Mesothelial cell of epicardium (in vitro differentiated cells): ENCODE measurements around the gene IFT122. TPM values are rescaled to one million over a fixed set of nuclear protein-coding genes. Genes with fewer than 3 reads are reported as not detected.

Source experiments
- DNase-seq, 2 experiments: peaks; one replicate each; pipeline ENCODE4 v3.0.0; 2021; ENCODE audit warnings: low spot score in 2 of 2; ENCODE audit not compliant: unreplicated experiment in 2 of 2
- H3K27ac Mint-ChIP-seq: 2 replicates; pipeline ENCODE4 v1.8.0; 2021; ENCODE audit warnings: mixed read lengths
- H3K27me3 Mint-ChIP-seq: 2 replicates; pipeline ENCODE4 v1.8.0; 2021; ENCODE audit warnings: low read depth, mixed read lengths
- H3K36me3 Mint-ChIP-seq: 2 replicates; pipeline ENCODE4 v1.8.0; 2021; ENCODE audit warnings: mixed read lengths
- H3K4me1 Mint-ChIP-seq: 2 replicates; pipeline ENCODE4 v1.8.0; 2021; ENCODE audit warnings: mixed read lengths
- H3K4me3 Mint-ChIP-seq: 2 replicates; pipeline ENCODE4 v1.8.0; 2021; ENCODE audit warnings: mild to moderate bottlenecking, moderate library complexity, mixed read lengths
- H3K9me3 Mint-ChIP-seq: 2 replicates; pipeline ENCODE4 v1.8.0; 2021; ENCODE audit warnings: mixed read lengths
- CTCF ChIP-seq: fragments of 200-600 bp; sonication (generic); IDR thresholded peaks from one replicate; pipeline ENCODE4 v1.5.0; 2021; ENCODE audit warnings: antibody characterized with exemption; ENCODE audit not compliant: unreplicated experiment
- total RNA-seq: library from RNA; stranded (reverse); gene quantifications from 3 replicates; pipeline ENCODE4 v1.2.1, GENCODE V29; 2021

The IFT122 gene
- total RNA-seq, 1 donor from 2014 or later = 48.0 TPM

- DNase-seq = no peak
- Mint-ChIP-seq H3K27ac (no peak overlapping the region), H3K36me3 (no peaks in the 10 kb centered on the region), H3K4me1 (peaks cover 10% of the 10 kb centered on the region), H3K9me3 (no peaks in the 10 kb centered on the region), H3K27me3 (no peaks in the 10 kb centered on the region), H3K4me3 (no peak overlapping the region)
- no peak for TF ChIP-seq CTCF
Measured at GRCh38 chr3:129418041-129418973, 21.7 kb upstream of the IFT122 start.

DNA sequence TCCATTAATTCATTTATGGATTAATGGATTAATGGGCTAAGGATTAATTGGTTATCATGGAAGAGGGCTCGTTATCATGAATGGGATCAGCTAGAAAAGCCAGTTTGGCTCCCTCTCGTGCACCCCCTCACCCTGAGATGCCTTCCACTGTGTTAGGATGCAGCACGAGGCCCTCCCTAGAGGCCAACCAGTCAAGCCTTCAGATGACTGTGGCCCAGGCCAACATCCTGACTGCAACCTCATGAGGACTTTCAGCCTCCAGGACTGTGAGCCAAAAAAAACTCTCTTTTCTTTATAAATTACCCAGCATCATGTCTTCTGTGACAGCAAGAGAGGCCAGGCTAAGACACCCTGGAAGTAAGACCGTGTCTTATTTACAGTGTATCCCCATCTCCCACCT, 20.5 kb upstream of the IFT122 start:
- no peak for TF ChIP-seq CTCF
- Mint-ChIP-seq H3K27me3 (no peaks in the 10 kb centered on the region), H3K27ac (no peak overlapping the region), H3K4me3 (no peak overlapping the region), H3K4me1 (no peaks in the 10 kb centered on the region), H3K36me3 (no peaks in the 10 kb centered on the region), H3K9me3 (no peaks in the 10 kb centered on the region)
- DNase-seq = no peak

- no peaks in the 10 kb centered on the region for H3K9me3 Mint-ChIP-seq
- no peak for TF ChIP-seq CTCF
- H3K27me3 Mint-ChIP-seq = peaks cover 3% of the 10 kb centered on the region
- no peak for DNase-seq
- H3K36me3 Mint-ChIP-seq = no peaks in the 10 kb centered on the region
- H3K4me3 Mint-ChIP-seq = no peak overlapping the region
- H3K4me1 Mint-ChIP-seq = no peaks in the 10 kb centered on the region
- H3K27ac Mint-ChIP-seq = no peak overlapping the region
Measured at GRCh38 chr3:129421236-129421883, 18.7 kb upstream of the IFT122 start.

DNA sequence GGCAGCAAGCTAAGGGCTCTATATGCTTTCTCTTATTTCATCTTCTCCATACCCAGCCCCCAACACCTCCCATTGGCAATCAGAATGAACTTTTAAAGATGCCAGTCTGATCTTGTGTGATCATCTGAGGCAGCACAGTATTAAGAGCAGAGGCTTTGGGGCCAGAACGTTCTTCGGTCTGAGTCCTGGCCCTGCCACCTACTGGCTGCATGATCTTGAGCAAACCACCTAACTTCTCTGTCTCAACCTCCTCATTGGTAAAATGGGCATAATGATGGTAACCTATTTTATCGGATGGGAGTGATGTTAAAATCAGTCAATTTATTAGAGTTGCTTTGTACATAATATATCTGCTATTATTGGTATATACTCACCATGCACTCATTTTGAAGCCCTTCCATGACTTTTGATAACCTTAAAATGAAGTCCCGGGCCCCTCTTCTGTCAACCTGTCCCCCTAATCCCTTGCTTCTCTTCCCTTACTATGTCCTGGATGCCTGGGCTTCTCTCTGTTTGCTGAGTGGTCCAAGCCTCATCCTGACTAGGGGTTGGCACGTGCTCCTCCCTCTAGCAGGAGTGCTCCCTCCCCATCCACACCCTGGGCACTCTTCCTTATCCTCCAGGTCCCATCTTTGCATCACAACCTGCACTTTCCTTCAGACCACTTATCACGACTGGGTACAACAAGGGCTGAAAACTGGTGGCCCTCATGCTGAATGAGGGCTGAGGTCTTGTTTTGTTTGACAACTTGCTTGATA, 17.9 kb upstream of the IFT122 start:
- H3K36me3 Mint-ChIP-seq = no peaks in the 10 kb centered on the region
- DNase-seq = no peak
- H3K27me3 Mint-ChIP-seq = peaks cover 4% of the 10 kb centered on the region
- H3K4me3 Mint-ChIP-seq = no peak overlapping the region
- TF ChIP-seq CTCF = no peak
- no peak overlapping the region for H3K27ac Mint-ChIP-seq
- no peaks in the 10 kb centered on the region for H3K9me3 Mint-ChIP-seq
- no peaks in the 10 kb centered on the region for H3K4me1 Mint-ChIP-seq

GRCh38 chr3:129422897-129423296, 17.1 kb upstream of the IFT122 start:
- no peaks in the 10 kb centered on the region for H3K36me3 Mint-ChIP-seq
- no peak for TF ChIP-seq CTCF
- no peaks in the 10 kb centered on the region for H3K9me3 Mint-ChIP-seq

More at GRCh38 chr3:129422897-129423296, 17.1 kb upstream of the IFT122 start:
- Mint-ChIP-seq H3K4me1 (peaks cover 3% of the 10 kb centered on the region), H3K4me3 (no peak overlapping the region), H3K27ac (no peak overlapping the region), H3K27me3 (peaks cover 11% of the 10 kb centered on the region)
- no peak for DNase-seq
